Activated naive CD4-positive, alpha-beta T cell treated with anti-CD3 and anti-CD28 coated beads for 36 hours (primary cell): ENCODE data around the gene ZFYVE9. TPM values are rescaled to one million over a fixed set of nuclear protein-coding genes. Genes with fewer than 3 reads are reported as not detected.

Source experiments
- CTCF ChIA-PET: fragments of 350-600 bp; sonication (Branson Sonifier 250); formaldehyde crosslinking; loops from one replicate; lab custom pipeline; 2021; ENCODE audit warnings: antibody characterized with exemption; lab: Charles Lee
- DNase-seq: peaks from one replicate; pipeline ENCODE4 v3.0.0-alpha.2; 2020
- H3K27ac Mint-ChIP-seq: one replicate; pipeline ENCODE4 v1.8.0; 2021; ENCODE audit warnings: mild to moderate bottlenecking, mixed read lengths
- H3K27me3 Mint-ChIP-seq: one replicate; pipeline ENCODE4 v1.8.0; 2021; ENCODE audit warnings: low read depth, mixed read lengths
- H3K36me3 Mint-ChIP-seq: one replicate; pipeline ENCODE4 v1.8.0; 2021; ENCODE audit warnings: low read depth, mixed read lengths
- H3K4me1 Mint-ChIP-seq: one replicate; pipeline ENCODE4 v1.8.0; 2021; ENCODE audit warnings: low read depth, mixed read lengths
- H3K4me3 Mint-ChIP-seq: one replicate; pipeline ENCODE4 v1.8.0; 2021; ENCODE audit warnings: mild to moderate bottlenecking, moderate library complexity, mixed read lengths
- H3K9me3 Mint-ChIP-seq: one replicate; pipeline ENCODE4 v1.8.0; 2021; ENCODE audit warnings: mixed read lengths
- intact Hi-C: fragments of 100-400 bp; cut with micrococcal nuclease; formaldehyde crosslinking; loops from one replicate; pipeline ENCODE4 v1.15.1; 2023
- total RNA-seq, 2 experiments: library from RNA; stranded (reverse); gene quantifications; one replicate each; pipeline ENCODE4 v1.2.3, GENCODE V29; 2021

Gene ZFYVE9
- total RNA-seq, 2 experiments from 2014 or later = 3.0 to 3.5 TPM

DNA sequence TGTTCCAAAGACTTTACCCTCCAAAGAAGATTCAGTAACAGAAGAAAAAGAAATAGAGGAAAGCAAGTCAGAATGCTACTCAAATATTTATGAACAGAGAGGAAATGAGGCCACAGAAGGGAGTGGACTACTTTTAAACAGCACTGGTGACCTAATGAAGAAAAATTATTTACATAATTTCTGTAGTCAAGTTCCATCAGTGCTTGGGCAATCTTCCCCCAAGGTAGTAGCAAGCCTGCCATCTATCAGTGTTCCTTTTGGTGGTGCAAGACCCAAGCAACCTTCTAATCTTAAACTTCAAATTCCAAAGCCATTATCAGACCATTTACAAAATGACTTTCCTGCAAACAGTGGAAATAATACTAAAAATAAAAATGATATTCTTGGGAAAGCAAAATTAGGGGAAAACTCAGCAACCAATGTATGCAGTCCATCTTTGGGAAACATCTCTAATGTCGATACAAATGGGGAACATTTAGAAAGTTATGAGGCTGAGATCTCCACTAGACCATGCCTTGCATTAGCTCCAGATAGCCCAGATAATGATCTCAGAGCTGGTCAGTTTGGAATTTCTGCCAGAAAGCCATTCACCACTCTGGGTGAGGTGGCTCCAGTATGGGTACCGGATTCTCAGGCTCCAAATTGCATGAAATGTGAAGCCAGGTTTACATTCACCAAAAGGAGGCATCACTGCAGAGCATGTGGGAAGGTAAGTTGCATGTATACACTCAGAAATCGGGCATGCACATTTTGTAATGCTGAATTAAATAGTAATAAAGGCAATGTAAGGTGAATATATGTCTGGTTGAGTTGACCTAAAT lies 97.2 kb downstream of the ZFYVE9 start:
- Mint-ChIP-seq H3K27me3 (no peaks in the 10 kb centered on the region), H3K4me1 (peaks cover 3% of the 10 kb centered on the region), H3K9me3 (no peaks in the 10 kb centered on the region), H3K27ac (no peak overlapping the region), H3K36me3 (peaks cover 3% of the 10 kb centered on the region), H3K4me3 (no peak overlapping the region)
- intact Hi-C loops = no loop called here
- DNase-seq = no peak
- CTCF ChIA-PET = no interaction called here

DNA sequence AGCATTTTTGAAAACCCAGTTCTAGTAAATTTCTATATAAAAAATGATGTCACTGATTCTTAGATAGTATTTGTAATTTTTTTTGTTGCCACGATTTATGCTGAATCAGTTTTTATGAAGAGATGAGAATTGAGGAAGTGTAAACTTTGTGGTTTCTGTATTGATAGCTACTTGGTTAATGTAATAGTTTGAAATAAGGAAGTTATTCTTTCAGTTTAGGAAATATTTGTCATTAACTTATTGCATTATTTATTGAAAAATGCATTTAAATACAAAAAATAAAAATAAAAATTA lies 97.8 kb downstream of the ZFYVE9 start:
- Mint-ChIP-seq H3K9me3 (no peaks in the 10 kb centered on the region), H3K27me3 (no peaks in the 10 kb centered on the region), H3K36me3 (peaks cover 3% of the 10 kb centered on the region), H3K4me3 (no peak overlapping the region), H3K27ac (no peak overlapping the region), H3K4me1 (peaks cover 3% of the 10 kb centered on the region)
- CTCF ChIA-PET = no interaction called here
- intact Hi-C loops = no loop called here
- no peak for DNase-seq

DNA sequence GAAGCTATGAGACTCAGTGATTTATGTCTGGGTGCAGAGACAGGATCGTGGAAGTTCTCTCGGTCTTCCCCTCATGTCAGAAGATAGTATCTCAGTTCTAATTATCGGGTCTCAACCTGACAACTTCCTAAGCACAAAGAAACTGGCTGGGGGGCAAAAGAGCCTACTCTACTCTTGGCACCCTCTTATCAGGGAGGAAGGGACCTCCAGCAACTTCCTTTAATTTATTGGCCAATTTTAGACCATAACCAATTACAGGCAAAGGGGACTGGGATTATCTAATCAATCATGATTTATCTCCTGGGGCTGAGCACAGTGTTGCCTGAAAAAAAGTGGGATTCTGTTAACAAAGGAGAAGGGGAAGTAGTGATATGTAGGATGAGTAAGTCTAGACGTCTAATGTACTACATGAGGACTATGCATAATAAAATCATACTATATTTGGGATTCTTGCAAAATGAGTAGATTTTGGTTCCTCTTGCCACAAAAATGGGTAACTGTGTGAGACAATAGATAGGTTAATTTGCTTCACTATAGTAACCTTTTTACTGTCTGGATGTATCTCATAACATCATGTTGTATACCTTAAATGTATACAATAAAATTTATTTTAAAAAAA lies 98.8 kb downstream of the ZFYVE9 start:
- peaks cover 3% of the 10 kb centered on the region for H3K4me1 Mint-ChIP-seq
- CTCF ChIA-PET = no interaction called here
- peaks cover 3% of the 10 kb centered on the region for H3K36me3 Mint-ChIP-seq
- H3K4me3 Mint-ChIP-seq = no peak overlapping the region
- intact Hi-C loops = no loop called here
- H3K9me3 Mint-ChIP-seq = no peaks in the 10 kb centered on the region
- H3K27me3 Mint-ChIP-seq = no peaks in the 10 kb centered on the region
- no peak overlapping the region for H3K27ac Mint-ChIP-seq
- DNase-seq = no peak

DNA sequence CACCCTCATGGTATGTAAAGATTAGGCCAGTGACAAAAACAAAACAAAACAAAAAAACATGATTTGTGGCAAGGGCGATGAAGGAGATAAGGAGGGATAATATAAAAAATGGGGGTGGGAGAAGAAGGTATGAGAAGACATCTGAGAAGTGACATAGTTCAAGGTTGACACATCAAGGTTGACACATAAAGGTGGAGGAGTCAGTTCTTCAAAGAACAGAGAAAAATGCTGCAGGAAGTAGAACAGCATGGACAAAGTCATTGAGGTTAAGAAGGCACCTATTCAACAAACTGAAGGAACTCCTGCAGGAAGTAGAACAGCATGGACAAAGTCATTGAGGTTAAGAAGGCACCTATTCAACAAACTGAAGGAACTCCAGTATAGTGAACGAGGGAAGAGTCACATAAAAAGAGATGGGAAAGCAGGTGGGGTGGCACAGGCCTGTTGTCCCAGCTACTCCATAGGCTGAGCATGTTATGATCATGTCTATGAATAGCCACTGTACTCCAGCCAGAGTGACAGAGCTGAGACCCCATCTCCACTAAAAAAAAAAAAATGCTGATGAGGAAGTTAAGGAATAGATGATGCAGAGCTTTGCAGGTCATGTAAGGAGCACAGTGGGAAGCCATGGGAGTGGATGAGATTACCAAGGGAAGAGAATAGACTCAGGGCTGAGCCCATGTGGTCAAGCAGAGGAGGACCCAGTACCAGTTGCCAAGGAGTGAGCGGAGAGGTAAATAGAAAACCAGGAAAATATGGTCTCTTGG lies 101.5 kb downstream of the ZFYVE9 start:
- no peak overlapping the region for H3K27ac Mint-ChIP-seq
- H3K27me3 Mint-ChIP-seq = no peaks in the 10 kb centered on the region
- peaks cover 3% of the 10 kb centered on the region for H3K4me1 Mint-ChIP-seq
- H3K36me3 Mint-ChIP-seq = peaks cover 2% of the 10 kb centered on the region
- H3K9me3 Mint-ChIP-seq = no peaks in the 10 kb centered on the region
- intact Hi-C loops = no loop called here
- no peak overlapping the region for H3K4me3 Mint-ChIP-seq
- no peak for DNase-seq
- CTCF ChIA-PET = interaction anchor here (0.9 kb wide), 1 partner anchor 126 kb away, joined by 3 read pairs; no protein-coding TSS in a partner anchor

DNA sequence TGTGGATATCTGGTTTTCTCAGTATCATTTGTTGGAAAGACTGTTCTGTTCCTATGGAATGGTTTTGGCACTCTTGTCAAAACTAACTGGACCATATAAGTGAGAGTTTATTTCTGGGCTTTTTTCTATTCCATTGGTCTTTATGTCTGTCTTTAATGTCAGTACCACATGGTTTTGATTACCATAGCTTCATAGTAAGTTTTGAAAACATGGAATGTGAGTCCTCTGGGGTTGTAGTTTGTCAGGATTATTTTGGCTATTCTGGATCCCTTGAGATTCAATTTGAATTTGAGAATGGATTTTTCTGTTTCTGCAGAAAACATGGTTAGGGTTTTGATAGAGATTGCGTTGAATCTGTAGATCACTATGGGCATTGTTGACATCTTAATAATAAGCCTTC lies 107.9 kb downstream of the ZFYVE9 start:
- CTCF ChIA-PET = no interaction called here
- intact Hi-C loops = no loop called here
- Mint-ChIP-seq H3K36me3 (peaks cover 1% of the 10 kb centered on the region), H3K9me3 (no peaks in the 10 kb centered on the region), H3K27me3 (no peaks in the 10 kb centered on the region), H3K4me3 (no peak overlapping the region), H3K27ac (no peak overlapping the region), H3K4me1 (no peaks in the 10 kb centered on the region)
- no peak for DNase-seq

DNA sequence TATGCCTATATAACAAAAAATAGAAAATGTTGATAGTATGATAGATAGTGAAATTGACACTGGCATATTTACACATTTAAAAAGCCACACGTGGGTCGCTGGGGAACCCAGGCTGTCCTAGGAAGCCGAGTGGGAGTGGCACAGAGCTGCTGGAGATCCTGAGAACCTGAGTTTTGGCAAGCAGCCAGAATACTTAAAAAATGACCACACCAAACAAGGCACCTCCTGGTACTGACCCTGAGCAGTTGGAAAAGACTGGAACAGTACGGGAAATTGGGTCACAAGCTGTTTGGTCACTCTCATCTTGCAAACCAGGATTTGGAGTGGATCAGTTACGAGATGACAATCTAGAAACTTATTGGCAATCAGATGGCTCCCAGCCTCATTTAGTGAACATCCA lies 111.5 kb downstream of the ZFYVE9 start:
- Mint-ChIP-seq H3K27me3 (no peaks in the 10 kb centered on the region), H3K4me1 (no peaks in the 10 kb centered on the region), H3K4me3 (no peak overlapping the region), H3K9me3 (no peaks in the 10 kb centered on the region), H3K36me3 (peaks cover 1% of the 10 kb centered on the region), H3K27ac (no peak overlapping the region)
- DNase-seq = no peak
- intact Hi-C loops = no loop called here
- CTCF ChIA-PET = no interaction called here

DNA sequence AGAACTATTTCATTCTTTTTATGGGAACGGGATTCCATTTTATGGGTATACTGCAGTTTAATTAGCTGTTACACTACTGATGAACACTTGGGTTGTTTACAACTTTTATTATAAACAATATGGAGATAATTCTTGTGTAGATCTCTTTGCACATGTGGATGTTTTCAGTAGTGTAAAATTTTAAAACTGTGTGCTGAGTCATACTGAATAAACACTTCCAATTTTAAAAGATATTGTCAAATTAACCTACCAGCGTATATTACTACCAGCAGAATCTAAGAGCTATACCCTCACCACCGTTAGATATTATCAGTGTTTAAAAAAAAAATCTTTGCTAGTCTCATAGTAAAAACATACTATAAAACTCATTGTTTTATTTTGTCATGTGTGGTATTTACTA lies 118.0 kb downstream of the ZFYVE9 start:
- H3K27ac Mint-ChIP-seq = no peak overlapping the region
- H3K36me3 Mint-ChIP-seq = no peaks in the 10 kb centered on the region
- H3K27me3 Mint-ChIP-seq = no peaks in the 10 kb centered on the region
- peaks cover 4% of the 10 kb centered on the region for H3K4me1 Mint-ChIP-seq
- no peaks in the 10 kb centered on the region for H3K9me3 Mint-ChIP-seq
- DNase-seq = no peak
- intact Hi-C loops = no loop called here
- no peak overlapping the region for H3K4me3 Mint-ChIP-seq
- CTCF ChIA-PET = interaction anchor here (0.6 kb wide), 3 partner anchors 32 to 169 kb away, joined by 3 to 5 read pairs (median 4); no protein-coding TSS in a partner anchor

DNA sequence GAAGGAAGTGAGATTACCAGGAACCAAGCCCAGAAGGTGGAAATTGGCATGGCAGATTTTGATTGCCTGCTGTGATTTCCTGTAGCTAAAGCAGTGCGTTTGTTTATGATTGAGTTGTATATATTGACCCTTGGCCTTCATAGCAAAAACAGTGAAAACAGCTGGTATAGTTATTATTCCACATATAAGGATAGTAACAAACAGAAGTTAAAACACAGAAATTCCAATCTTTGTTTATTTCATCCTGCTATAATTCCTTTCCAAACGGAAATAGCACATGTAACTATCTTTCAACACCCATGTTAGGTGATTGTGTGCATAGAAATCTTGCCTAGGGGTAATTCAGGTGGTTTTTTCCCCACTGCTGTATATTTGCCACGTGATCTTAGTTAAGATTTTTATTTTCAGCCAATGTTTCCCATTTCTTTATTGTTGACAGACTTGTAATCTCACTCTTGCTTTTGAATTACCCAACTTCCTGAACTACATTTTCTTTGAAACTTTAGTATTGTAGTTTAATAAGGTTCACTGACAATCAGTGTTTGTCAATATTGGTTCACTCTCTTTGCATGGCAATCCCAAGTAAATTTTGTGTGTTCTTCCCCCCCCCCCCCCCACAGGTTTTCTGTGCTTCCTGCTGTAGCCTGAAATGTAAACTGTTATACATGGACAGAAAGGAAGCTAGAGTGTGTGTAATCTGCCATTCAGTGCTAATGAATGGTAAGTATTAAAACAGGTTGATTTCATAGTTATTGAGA lies 121.4 kb downstream of the ZFYVE9 start:
- intact Hi-C loops = no loop called here
- H3K36me3 Mint-ChIP-seq = no peaks in the 10 kb centered on the region
- DNase-seq = no peak
- peaks cover 4% of the 10 kb centered on the region for H3K4me1 Mint-ChIP-seq
- H3K4me3 Mint-ChIP-seq = no peak overlapping the region
- no peaks in the 10 kb centered on the region for H3K27me3 Mint-ChIP-seq
- CTCF ChIA-PET = no interaction called here
- no peak overlapping the region for H3K27ac Mint-ChIP-seq
- H3K9me3 Mint-ChIP-seq = no peaks in the 10 kb centered on the region

DNA sequence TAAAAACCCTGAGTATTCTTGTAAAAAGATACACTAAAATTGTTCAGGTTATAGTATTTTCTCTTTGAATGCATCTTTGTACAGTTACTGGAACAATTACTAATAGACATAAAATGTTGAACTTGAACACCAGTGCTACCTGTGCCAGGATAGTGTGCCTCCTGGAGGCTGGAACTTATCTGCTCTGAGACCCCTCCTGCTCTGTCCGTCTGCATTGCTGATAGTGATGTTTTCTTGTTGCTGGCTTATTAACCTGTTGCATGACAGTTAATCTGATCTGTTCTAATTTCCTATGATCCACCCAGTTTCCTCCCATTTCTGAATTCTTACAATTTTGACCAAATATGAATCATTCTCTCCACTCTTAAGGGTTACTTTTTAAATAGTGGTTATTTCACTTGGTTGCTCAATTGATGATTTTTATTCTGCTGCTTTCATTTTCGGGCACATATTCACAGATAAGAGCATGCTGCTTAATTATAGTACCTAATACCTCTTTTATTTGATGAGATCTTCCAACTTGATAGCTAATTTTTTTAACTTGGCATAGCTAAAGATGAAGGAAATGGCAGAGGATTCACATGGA lies 122.7 kb downstream of the ZFYVE9 start:
- Mint-ChIP-seq H3K27me3 (no peaks in the 10 kb centered on the region), H3K36me3 (peaks cover 3% of the 10 kb centered on the region), H3K9me3 (no peaks in the 10 kb centered on the region), H3K4me1 (peaks cover 4% of the 10 kb centered on the region), H3K4me3 (no peak overlapping the region), H3K27ac (no peak overlapping the region)
- CTCF ChIA-PET = no interaction called here
- intact Hi-C loops = no loop called here
- DNase-seq = no peak

DNA sequence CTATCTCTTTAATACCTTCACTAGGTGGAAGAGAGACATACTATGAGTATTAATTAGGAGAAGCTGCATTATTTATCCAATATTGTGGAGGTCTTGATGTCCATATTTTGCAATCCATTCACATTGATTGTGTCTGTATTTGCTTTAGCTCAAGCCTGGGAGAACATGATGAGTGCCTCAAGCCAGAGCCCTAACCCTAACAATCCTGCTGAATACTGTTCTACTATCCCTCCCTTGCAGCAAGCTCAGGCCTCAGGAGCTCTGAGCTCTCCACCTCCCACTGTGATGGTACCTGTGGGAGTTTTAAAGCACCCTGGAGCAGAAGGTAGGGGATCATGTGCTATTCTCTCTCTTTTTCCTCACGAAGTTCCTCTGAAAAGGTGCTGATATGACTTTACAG lies 124.6 kb downstream of the ZFYVE9 start:
- H3K4me1 Mint-ChIP-seq = peaks cover 4% of the 10 kb centered on the region
- CTCF ChIA-PET = no interaction called here
- intact Hi-C loops = no loop called here
- H3K36me3 Mint-ChIP-seq = peaks cover 8% of the 10 kb centered on the region
- no peak overlapping the region for H3K4me3 Mint-ChIP-seq
- no peaks in the 10 kb centered on the region for H3K9me3 Mint-ChIP-seq
- no peak overlapping the region for H3K27ac Mint-ChIP-seq
- DNase-seq = no peak
- H3K27me3 Mint-ChIP-seq = no peaks in the 10 kb centered on the region

DNA sequence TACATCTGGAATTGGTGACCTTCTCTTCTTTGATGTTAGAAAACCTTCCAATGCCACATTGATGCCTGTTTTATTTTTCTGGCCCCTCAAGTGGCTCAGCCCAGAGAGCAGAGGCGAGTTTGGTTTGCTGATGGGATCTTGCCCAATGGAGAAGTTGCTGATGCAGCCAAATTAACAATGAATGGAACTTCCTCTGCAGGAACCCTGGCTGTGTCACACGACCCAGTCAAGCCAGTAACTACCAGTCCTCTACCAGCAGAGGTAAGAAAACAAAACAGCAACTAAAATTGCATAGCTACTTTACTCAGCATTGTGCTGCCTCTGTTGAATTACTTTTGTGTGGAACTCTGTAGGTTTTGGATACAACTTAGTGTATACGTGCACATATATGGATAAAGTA lies 126.5 kb downstream of the ZFYVE9 start:
- CTCF ChIA-PET = no interaction called here
- Mint-ChIP-seq H3K27me3 (no peaks in the 10 kb centered on the region), H3K9me3 (no peaks in the 10 kb centered on the region), H3K36me3 (peaks cover 8% of the 10 kb centered on the region), H3K4me3 (no peak overlapping the region), H3K4me1 (peaks cover 4% of the 10 kb centered on the region), H3K27ac (no peak overlapping the region)
- no peak for DNase-seq
- intact Hi-C loops = no loop called here

DNA sequence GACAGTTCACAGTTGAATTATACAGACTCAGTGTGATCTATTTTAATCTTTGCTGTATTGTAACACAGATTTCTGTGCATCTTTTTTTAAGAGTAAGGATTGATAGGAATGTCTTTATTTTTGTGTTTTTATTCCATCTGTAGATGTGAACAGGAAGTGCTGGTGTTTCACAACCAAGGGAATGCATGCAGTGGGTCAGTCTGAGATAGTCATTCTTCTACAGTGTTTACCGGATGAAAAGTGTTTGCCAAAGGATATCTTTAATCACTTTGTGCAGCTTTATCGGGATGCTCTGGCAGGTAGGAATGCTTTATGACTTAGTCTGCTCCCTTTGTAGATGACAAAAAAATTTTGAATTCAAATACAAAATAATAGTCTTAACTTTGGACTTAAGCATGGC lies 139.6 kb downstream of the ZFYVE9 start:
- no peaks in the 10 kb centered on the region for H3K9me3 Mint-ChIP-seq
- no peaks in the 10 kb centered on the region for H3K27me3 Mint-ChIP-seq
- no peak overlapping the region for H3K4me3 Mint-ChIP-seq
- intact Hi-C loops = no loop called here
- peaks cover 5% of the 10 kb centered on the region for H3K36me3 Mint-ChIP-seq
- no peak overlapping the region for H3K27ac Mint-ChIP-seq
- CTCF ChIA-PET = no interaction called here
- H3K4me1 Mint-ChIP-seq = no peaks in the 10 kb centered on the region
- no peak for DNase-seq
